NCI-H226 (cell line): ENCODE results near the gene CEP70.
"Not testable (repeated sequence)": the region's sequence is repeated elsewhere in the genome, so short reads cannot be mapped to it uniquely, and the experiment has no call there.

Source experiments
- DNase-seq: peaks from one replicate; pipeline ENCODE4 v3.0.0-alpha.2; 2015

Gene CEP70

GRCh38 chr3:138588445-138588844, 5.6 kb downstream of the CEP70 start:
- no peak for DNase-seq

DNA sequence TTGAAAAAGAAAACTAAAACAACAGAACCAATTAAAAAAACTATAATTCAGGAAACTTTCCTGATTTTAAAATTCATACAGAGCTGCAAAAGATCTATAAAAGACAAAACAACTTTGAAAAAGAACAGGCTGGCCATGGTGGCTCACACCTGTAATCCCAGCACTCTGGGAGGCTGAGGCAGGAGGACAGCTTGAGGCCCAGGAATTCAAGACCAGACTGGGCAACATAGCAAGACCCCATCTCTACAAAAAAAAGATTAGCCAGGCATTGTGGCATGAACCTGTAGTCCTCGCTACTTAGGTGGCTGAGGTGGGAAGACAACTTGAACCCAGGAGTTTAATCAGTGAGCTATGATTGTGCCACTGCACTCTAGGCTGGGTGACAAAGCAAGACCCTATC, 6.7 kb downstream of the CEP70 start:
- no peak for DNase-seq

DNA sequence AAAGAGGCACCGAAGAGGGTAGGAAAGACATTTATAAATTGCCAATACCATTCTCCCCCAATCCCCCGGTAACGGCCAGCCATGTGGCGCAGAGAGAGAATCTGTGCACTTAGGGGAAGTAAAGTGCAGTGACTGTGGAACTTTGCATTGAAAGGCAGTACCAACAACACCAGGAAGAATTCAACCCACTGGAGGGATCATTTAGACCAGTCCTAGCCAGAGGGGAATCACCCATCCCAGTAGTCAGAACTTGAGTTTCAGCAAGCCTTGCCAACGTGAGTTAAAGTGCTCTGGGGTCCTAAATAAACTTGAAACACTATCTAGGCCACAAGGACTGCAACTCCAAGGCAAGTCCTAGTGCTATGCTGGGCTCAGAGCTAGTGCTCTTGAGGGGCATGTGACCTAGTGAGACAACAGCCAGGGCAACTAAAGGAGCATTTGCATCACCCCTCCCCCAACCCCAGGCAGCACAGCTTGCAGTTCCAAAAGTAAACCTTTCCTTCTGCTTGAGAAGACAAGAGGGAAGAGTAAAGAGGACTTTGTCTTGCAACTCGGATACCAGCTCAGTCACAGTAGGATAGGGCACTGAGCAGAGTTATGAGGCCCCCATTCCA, 15.0 kb downstream of the CEP70 start:
- DNase-seq = no peak

DNA sequence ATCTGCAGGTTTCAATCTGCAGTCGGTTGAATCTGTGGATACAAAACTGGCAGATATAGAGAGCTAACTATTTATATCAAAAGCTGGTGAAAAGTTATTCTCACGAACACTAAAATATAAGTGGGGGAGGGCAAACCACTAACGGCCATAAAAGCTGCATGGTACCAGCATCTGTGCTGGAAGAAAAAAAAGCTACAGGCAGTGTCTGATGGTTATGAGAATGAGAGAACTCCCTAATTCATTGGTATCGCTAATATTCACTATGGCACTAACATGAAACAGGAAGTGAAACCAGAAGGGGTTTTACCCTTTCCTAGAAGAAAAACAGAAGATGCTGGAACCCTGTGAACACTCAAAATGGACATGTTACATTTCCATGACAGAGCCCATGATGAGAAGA, 15.9 kb downstream of the CEP70 start:
- DNase-seq = no peak

DNA sequence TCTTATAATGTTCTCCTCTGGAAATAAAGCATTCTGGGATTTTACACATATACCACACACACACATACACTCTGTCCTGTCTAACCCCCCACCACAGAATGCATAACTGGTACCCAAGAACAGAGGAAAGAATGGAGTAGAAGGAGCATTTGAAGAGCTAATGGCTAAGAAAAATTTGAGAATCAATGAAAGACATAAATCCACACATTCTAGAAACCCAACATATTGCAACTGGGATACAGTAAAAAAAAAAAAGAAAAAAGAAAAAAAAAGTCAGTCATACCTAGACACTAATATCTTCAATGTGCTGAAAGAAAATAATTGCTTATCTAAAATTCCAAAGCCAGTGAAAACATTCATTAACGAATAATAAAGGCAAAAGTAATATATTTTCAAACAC, 20.9 kb downstream of the CEP70 start:
- no peak for DNase-seq

DNA sequence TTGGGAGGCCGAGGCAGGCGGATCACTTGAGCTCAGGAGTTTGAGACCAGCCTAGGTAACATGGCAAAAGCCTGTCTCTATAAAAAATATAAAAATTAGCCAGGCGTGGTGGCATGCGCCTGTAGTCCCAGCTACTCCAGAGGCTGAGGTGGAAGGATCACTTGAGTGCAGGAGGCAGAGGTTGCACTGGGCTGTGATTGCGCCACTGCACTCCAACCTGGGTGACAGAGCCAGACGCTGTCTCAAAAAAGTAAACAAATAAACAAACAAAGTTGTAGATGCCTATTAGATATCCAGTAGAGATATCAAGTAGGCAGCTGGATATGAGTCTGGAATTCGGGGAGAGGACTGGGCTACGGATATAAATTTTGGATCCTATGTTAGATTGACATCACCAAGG, 24.4 kb downstream of the CEP70 start:
- DNase-seq = not testable (repeated sequence)

DNA sequence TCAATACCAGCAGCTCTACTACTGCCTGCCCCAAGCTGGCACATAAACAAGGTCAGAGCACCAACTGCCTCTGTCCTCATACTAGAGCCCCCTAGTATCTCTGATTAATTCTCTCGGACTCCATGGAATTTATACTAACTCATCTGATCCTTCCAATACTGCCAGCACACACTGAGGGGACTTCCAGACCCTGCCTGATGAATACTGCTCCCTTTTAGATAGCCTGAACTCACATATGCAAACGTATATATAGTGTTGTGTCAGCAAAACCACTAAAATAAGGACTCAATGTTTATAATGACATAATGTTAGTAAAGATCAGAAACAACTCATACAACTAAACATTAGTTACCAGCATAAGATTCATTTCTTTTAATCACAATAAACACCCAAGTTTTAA, 25.0 kb downstream of the CEP70 start:
- peak; percentile 6 for DNase-seq

GRCh38 chr3:138567403-138567802, 26.7 kb downstream of the CEP70 start:
- no peak for DNase-seq

GRCh38 chr3:138566293-138566692, 27.8 kb downstream of the CEP70 start:
- not testable (repeated sequence) for DNase-seq

- not testable (repeated sequence) for DNase-seq
These were observed 31.2 kb downstream of the CEP70 start for GRCh38 chr3:138562902-138563301.

- DNase-seq = no peak
These were observed 33.6 kb downstream of the CEP70 start for GRCh38 chr3:138560501-138560900.

GRCh38 chr3:138559134-138559533, 34.9 kb downstream of the CEP70 start:
- DNase-seq = no peak

DNA sequence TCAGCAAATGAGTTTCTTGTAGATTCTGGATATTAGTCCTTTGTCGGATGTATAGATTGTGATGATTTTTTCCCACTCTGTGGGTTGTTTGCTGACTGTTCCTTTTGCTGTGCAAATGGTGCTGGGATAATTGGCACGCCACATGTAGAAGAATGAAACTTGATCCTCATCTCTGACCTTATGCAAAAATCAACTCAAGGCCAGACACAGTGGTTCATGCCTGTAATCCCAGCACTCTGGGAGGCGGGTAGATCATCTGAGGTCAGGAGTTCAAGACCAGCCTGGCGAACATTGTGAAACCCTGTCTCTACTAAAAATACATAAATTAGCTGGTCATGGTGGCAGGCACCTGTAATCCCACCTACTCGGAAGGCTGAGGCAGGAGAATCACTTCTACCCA, 39.3 kb downstream of the CEP70 start:
- not testable (repeated sequence) for DNase-seq

DNA sequence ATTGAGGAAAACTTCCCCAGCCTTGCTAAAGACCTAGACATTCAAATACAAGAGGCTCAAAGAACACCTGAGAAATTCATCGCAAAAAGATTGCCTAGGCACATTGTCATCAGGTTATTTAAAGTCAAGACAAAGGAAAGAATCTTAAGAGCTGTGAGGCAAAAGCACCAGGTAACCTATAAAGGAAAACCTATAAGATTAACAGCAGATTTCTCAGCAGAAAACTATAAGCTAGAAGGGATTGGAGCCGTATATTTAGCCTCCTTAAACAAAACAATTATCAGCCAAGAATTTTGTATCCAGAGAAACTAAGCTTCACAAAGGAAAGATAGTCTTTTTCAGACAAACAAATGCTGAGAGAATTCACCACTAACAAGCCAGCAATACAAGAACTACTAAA, 43.1 kb downstream of the CEP70 start:
- DNase-seq = not testable (repeated sequence)

DNA sequence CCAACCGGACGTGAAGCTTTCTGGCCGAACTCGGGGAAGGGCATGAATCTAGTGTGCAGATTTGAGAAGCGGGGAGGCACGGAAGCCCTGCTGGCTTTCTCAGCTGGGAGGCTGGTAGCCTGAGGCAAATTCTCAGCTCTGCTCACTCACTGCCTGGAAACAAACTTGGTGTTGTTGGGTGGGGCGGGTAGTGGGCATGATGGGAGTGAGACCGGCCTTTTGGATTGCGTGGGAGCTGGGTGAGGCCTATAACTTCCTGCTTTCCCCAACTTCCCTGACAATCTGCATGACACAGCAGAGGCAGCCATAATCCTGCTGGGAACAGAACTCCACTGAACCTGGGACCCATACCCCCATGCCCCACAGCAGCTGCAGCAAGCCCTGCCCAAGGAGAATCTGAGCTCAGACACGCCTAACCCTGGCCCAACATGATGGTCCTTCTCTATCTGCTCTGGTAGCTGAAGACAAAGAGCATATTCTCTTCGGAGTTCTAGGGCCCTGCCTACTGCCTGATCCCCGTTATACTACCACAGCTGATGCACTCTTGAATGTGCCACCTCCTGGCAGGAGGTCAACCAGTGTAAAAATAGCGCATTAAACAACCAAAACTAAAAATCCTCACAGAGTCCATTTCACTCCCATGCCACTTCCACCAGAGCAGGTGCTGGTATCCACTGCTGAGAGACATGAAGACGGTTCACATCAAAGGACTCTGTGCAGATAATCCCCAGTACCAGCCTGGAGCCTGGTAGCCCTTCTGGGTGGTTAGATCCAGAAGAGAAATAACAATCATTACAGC, 44.7 kb downstream of the CEP70 start:
- no peak for DNase-seq

DNA sequence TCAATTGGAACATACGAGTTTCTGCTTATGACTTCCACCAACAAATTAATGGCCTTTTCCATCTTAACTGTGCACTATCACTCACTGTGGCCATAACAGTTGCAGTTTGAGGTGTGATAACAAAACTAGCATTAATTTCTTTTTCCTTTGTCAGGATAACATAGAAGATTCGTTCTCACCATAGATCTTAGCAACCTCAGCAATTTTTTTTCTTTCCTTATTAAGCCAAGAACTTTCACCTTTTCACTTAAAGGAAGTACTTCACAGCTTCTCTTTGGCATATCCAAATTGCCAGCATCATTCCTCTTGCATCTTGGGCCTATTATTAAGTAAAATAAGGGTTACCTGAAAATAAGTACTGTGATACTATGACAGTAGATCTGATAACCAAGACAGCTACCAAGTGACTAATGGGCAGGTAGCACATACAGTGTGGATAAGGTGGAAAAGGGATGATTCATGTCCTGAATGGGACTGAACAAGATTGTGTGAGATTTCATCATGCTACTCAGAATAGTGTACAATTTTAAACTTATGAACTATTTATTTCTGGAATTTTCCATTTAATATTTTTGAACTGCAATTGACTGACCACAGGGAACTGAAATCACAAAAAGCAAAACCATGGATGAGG, 46.6 kb downstream of the CEP70 start:
- no peak for DNase-seq

GRCh38 chr3:138544546-138544945, 49.5 kb downstream of the CEP70 start:
- DNase-seq = no peak

DNA sequence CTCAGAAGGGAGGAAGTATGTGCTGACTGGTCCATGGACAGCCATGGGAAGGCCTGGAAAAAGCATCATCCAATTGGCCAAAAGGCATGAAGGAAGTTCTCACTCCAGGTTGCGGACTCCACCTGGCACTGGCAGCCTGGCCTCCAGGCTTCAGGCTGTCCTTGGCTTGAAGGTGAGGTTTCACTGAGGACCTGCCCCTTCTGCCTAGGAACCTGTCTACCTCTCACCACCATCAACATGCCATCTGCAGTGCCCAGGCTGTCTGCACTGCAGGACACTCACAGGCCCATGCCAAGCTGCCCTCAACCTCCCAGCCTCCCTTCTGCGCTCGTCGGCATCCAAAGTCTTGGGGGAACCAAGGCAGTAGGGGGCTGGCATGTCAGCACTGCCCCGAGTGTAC, 51.1 kb downstream of the CEP70 start:
- DNase-seq = no peak

GRCh38 chr3:138539352-138539751, 54.7 kb downstream of the CEP70 start:
- DNase-seq = no peak

GRCh38 chr3:138521445-138521844, 72.6 kb downstream of the CEP70 start:
- not testable (repeated sequence) for DNase-seq

GRCh38 chr3:138513090-138513843, 80.8 kb downstream of the CEP70 start:
- no peak for DNase-seq

GRCh38 chr3:138511945-138512344, 82.1 kb downstream of the CEP70 start:
- no peak for DNase-seq

GRCh38 chr3:138509586-138509985, 84.5 kb downstream of the CEP70 start:
- DNase-seq = no peak
